ENCODE data around the gene OLFML2B. TPM values are rescaled to one million over a fixed set of nuclear protein-coding genes. Genes with fewer than 3 reads are reported as not detected.
"Not testable (repeated sequence)": the region's sequence is repeated elsewhere in the genome, so short reads cannot be mapped to it uniquely, and the experiment has no call there.

The OLFML2B gene
- total and polyA plus RNA-seq, 12 donors = 0.73 to 23.4 (median 1.5) TPM

DNA sequence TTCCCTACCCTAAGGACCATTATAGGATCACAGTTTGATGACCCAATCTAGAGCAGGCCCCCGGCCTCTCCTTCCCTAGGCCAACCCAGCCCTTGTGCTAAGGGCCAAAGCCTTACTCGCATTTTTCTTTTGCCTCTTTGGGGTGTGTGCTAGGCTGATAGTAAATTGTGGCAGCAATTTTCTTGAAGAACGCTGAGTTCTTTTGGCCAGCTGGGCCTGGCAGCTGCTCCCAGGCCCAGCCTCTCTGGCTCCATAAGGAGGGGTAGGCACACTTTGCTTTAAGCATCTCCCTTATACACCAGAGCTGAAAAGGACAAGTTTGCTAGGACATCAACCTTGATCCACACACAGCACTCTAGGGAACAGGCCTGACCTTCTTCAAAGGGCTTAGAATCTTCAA lies 4.2 kb downstream of the OLFML2B start:
- H3K9me3 ChIP-seq = no peaks in the 10 kb centered on the region
- peak overlapping the region in 1 of 10 donors; percentile 0 for H3K27ac ChIP-seq
- intact Hi-C loops (cut with DNase I) = no loop called here
- H3K36me3 ChIP-seq = peaks cover 0 to 52% (median 0%) of the 10 kb centered on the region in 9 donors
- H3K4me3 ChIP-seq = no peak overlapping the region
- WGBS, 2 donors = 60 to 61% methylated on average over 3 of the region's 3 CpGs
- peaks cover 6 to 62% (median 37%) of the 10 kb centered on the region in 9 donors for H3K4me1 ChIP-seq
- TF ChIP-seq, protein P1, sequence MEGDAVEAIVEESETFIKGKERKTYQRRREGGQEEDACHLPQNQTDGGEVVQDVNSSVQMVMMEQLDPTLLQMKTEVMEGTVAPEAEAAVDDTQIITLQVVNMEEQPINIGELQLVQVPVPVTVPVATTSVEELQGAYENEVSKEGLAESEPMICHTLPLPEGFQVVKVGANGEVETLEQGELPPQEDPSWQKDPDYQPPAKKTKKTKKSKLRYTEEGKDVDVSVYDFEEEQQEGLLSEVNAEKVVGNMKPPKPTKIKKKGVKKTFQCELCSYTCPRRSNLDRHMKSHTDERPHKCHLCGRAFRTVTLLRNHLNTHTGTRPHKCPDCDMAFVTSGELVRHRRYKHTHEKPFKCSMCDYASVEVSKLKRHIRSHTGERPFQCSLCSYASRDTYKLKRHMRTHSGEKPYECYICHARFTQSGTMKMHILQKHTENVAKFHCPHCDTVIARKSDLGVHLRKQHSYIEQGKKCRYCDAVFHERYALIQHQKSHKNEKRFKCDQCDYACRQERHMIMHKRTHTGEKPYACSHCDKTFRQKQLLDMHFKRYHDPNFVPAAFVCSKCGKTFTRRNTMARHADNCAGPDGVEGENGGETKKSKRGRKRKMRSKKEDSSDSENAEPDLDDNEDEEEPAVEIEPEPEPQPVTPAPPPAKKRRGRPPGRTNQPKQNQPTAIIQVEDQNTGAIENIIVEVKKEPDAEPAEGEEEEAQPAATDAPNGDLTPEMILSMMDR (IDR thresholded peaks at IDR 0.05) = no peak
- H3K27me3 ChIP-seq = peaks cover 0 to 24% (median 0%) of the 10 kb centered on the region in 7 donors
- ATAC-seq (peak in 2 of 8 donors; percentile 5 to 13), DNase-seq (no peak)

DNA sequence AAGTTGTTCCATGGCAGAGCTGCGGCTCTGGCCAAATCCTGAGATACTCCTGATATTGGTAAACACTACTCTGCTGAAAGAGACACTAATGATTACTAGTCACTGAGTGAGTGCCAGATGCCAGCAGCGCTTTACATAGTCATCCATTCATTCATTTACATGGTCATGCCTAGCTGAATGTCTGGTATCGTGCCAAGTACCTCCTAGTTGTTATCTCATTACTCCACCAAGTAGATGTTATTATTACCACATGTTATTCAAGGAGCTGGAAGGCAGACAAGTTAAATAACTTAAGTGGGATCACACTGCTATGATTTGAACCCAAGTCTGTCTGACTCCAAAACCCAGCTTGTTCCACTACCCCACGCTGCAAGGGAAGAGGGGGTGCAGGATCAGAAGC lies 4.7 kb downstream of the OLFML2B start:
- TF ChIP-seq, protein P1 (IDR thresholded peaks at IDR 0.05) = no peak
- Histone ChIP-seq H3K27ac (peak overlapping the region in 3 of 10 donors; percentile 0 to 37 (median 36)), H3K4me3 (no peak overlapping the region), H3K36me3 (peaks cover 0 to 57% (median 0%) of the 10 kb centered on the region in 9 donors), H3K9me3 (peaks cover 0 to 2% (median 0%) of the 10 kb centered on the region in 11 donors), H3K4me1 (peaks cover 4 to 58% (median 33%) of the 10 kb centered on the region in 9 donors), H3K27me3 (peaks cover 0 to 19% (median 0%) of the 10 kb centered on the region in 7 donors)
- intact Hi-C loops (cut with DNase I) = no loop called here
- DNase-seq (no peak), ATAC-seq (peak in 3 of 8 donors; percentile 3 to 14 (median 6))
- 46 to 52% methylated on average over 4 of the region's 4 CpGs for WGBS, 2 donors

DNA sequence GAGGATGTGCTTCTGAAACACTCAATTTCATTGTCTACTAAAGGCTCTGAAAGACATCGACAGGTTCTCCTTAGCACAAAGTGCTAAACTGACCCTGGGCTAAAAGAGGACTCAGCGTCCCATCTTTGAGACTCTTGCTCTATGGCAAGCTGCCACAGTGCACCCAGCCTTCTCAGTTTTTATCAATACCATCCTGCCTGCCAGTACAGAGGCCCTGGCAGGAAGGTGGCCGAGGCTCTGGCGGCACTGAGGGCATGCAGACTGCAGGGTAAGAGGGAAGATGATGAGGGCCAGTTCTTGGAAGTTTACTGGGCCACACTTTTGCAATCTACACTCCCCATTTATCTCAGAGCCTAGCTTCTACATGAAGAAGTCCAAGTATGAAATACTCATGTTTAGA lies 5.3 kb downstream of the OLFML2B start:
- Histone ChIP-seq H3K4me3 (no peak overlapping the region), H3K27ac (peak overlapping the region in 3 of 10 donors; percentile 0 to 37 (median 36)), H3K36me3 (peaks cover 0 to 60% (median 0%) of the 10 kb centered on the region in 9 donors), H3K4me1 (peaks cover 4 to 52% (median 27%) of the 10 kb centered on the region in 9 donors), H3K27me3 (peaks cover 0 to 13% (median 0%) of the 10 kb centered on the region in 7 donors), H3K9me3 (peaks cover 0 to 5% (median under 1%) of the 10 kb centered on the region in 11 donors)
- TF ChIP-seq, protein P1 (IDR thresholded peaks at IDR 0.05) = no peak
- intact Hi-C loops (cut with DNase I) = no loop called here
- ATAC-seq (peak in 6 of 8 donors; percentile 34 to 81 (median 62)), DNase-seq (peak in 1 of 2 donors; percentile 25)
- WGBS, 2 donors = 36 to 66% methylated on average over 4 of the region's 4 CpGs

DNA sequence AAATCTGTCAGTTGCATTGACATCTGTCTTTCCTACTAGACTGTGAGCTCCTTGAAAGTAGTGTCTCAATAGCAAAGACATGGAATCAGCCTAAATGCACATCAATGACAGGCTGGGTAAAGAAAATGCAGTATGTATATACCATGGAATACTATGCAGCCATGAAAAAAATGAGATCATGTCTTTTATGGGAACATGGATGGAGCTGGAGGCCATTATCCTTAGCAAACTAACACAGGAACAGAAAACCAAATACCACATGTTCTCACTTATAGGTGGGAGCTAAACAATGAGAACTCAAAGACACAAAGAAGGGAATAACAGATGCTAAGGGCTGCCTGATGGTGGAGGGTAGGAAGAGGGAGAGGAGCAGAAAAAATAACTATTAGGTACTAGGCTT lies 5.9 kb downstream of the OLFML2B start:
- H3K9me3 ChIP-seq; H3K4me3 ChIP-seq; intact Hi-C loops (cut with DNase I); ATAC-seq; H3K27me3 ChIP-seq; DNase-seq; H3K27ac ChIP-seq: not testable (repeated sequence)
- H3K36me3 ChIP-seq = peaks cover 0 to 66% (median 0%) of the 10 kb centered on the region in 9 donors
- H3K4me1 ChIP-seq = peaks cover 4 to 46% (median 27%) of the 10 kb centered on the region in 9 donors

DNA sequence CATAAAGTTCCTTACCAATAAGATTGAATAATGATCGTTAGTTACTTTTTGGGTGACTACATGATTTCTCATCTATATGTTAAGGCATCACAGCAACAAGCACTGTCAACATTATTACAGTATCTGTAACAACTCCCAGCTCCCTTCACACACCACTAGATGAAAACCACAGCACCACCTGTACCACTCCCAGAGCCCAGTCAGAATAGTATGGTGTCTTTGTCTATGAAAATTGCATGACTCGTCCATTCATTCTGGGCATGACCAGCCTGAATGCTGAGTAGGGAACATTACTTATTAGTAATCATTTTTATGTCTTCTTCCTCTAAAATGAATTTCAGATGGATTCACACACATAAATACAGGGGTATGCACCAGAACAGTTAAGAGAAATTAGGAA lies 7.0 kb downstream of the OLFML2B start:
- ATAC-seq (no peak), DNase-seq (no peak)
- peaks cover 0 to 78% (median 0%) of the 10 kb centered on the region in 9 donors for H3K36me3 ChIP-seq
- no peaks in the 10 kb centered on the region for H3K27me3 ChIP-seq
- no peak overlapping the region for H3K4me3 ChIP-seq
- WGBS, 2 donors = 85 to 90% methylated on average over 2 of the region's 2 CpGs
- peaks cover 4 to 46% (median 34%) of the 10 kb centered on the region in 9 donors for H3K4me1 ChIP-seq
- peaks cover 0 to 10% (median 4%) of the 10 kb centered on the region in 11 donors for H3K9me3 ChIP-seq
- H3K27ac ChIP-seq = no peak overlapping the region
- intact Hi-C loops (cut with DNase I) = no loop called here
- TF ChIP-seq, protein P1 (IDR thresholded peaks at IDR 0.05) = no peak

Measured in heart right ventricle (tissue), 16 donors.